ENCODE measurements around the gene TRIML2.
"Not testable (repeated sequence)": the region's sequence is repeated elsewhere in the genome, so short reads cannot be mapped to it uniquely, and the experiment has no call there.

TRIML2 gene

GRCh38 chr4:188107931-188108843 is 1.2 kb downstream of the TRIML2 start:
- in situ Hi-C loops (cut with HindIII; ENCODE audit: low sequenced_read_pairs) = no loop called here

DNA sequence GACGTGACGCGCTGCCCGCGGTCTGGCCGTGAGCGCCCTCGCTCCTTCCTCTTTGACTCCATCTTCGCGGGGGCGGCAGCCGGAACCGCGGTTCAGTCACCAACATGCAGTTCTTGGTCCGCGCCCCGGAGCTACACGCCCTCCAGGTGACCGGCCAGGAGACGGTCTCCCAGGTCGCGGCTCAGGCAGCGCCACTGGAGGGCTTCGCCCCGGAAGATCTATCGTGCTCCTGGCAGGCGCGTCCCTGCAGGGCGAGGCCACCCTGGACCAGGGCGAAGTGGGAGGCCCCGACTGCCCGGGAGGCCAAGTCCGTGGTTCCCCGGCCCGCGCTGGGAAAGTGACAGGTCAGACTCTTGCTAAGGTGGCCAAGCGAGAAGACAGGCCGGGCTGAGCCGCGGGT is 2.9 kb downstream of the TRIML2 start:
- in situ Hi-C loops (cut with HindIII; ENCODE audit: low sequenced_read_pairs) = no loop called here

DNA sequence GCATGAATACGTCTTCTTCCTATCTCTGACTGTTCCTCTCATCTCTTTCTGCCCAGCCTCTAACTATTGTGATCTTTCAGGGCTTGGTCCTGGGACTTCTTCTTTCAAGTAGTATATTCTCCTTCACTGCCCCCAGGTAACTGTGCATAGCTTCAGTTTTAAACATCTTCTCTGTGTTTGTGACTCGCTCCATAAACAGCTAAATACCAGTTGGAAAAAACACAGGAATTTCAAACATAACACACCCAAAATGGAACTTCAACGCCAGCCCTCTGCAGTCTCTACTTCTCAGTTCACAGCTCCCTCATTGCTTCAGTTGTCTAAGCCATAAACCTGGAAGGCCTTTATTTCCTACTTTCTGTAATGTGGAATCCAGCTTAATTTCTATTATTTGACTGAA is 16.6 kb downstream of the TRIML2 start:
- in situ Hi-C loops (cut with HindIII; ENCODE audit: low sequenced_read_pairs) = no loop called here

DNA sequence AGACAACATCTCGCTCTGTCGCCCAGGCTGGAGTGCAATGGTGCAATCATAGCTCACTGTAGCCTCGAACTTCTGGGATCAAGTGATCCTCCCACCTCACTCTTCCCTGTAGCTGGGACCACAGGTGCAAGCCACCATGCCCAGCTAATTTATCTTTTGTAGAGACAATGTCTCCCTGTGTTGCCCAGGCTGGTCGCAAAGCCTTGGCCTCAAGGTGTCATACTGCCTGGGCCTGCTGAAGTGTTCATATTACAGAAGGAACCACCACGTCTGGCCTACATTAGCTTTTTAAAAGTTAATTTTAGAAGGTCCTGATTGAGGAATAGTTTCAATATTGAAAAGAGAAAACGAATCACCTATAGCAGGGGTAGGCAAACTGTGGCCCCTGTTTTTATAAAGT is 22.5 kb downstream of the TRIML2 start:
- in situ Hi-C loops (cut with HindIII; ENCODE audit: low sequenced_read_pairs) = no loop called here

GRCh38 chr4:188082796-188083195 is 26.6 kb downstream of the TRIML2 start:
- in situ Hi-C loops (cut with HindIII; ENCODE audit: low sequenced_read_pairs) = no loop called here

DNA sequence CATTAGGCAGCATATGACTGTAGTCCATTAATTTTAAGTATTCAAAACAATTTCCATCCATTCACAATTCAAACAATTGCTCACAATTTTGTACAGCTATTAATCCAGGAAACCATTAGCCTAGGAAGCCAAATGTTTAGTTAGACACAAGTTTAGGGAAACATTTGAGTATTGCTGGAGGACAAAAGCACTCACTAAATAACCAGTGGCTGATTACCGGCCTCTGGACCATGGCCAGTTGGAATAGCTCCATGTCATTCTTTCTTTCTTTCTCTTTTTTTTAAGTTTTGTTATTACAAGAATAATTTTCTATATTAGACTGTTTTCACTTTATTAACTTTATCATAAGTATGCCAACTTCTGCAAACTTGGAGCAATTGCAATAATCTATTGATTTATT is 31.3 kb downstream of the TRIML2 start:
- in situ Hi-C loops (cut with HindIII; ENCODE audit: low sequenced_read_pairs) = no loop called here

- in situ Hi-C loops (cut with HindIII; ENCODE audit: low sequenced_read_pairs) = no loop called here
These were observed 33.2 kb downstream of the TRIML2 start for GRCh38 chr4:188076169-188076568.

GRCh38 chr4:188061083-188061482 is 48.3 kb downstream of the TRIML2 start:
- in situ Hi-C loops (cut with HindIII; ENCODE audit: low sequenced_read_pairs) = no loop called here

DNA sequence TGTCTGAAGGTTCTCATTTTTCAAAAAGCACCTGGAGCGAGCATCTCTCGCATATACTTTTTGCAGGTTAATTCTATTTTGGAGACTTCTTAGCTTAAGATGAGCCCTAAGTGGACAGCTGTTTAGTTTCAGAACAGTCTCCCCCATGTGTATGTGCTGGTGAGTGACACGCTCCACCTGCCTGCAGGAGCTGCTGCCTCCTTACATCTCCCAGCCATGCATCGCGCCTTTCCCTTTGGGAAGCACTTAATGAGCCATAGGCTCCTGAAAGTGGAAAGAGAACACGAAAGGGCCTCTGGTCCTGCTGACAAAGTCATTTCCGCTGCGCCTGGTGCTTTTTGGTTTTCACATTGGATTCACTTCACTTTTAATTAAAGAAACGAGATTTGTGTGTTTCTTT is 56.1 kb downstream of the TRIML2 start:
- in situ Hi-C loops (cut with HindIII; ENCODE audit: low sequenced_read_pairs) = no loop called here

GRCh38 chr4:188046657-188047056 is 62.7 kb downstream of the TRIML2 start:
- in situ Hi-C loops (cut with HindIII; ENCODE audit: low sequenced_read_pairs) = no loop called here

DNA sequence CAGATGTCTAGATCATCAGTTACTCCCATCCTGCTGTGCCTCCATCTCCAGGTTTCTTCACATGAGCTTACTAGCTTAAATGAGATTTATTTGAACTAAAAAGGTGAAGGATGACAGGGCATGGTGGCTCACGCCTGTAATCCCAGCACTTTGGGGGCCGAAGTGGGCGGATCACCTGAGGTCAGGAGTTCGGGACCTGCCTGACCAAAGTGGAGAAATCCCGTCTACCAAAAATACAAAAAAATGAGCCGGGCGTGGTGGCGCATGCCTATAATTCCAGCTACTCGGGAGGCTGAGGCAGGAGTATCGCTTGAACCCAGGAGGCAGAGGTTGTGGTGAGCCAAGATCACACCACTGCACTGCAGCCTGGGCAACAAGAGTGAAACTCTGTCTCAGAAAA is 63.9 kb downstream of the TRIML2 start:
- in situ Hi-C loops (cut with HindIII; ENCODE audit: low sequenced_read_pairs) = not testable (repeated sequence)

DNA sequence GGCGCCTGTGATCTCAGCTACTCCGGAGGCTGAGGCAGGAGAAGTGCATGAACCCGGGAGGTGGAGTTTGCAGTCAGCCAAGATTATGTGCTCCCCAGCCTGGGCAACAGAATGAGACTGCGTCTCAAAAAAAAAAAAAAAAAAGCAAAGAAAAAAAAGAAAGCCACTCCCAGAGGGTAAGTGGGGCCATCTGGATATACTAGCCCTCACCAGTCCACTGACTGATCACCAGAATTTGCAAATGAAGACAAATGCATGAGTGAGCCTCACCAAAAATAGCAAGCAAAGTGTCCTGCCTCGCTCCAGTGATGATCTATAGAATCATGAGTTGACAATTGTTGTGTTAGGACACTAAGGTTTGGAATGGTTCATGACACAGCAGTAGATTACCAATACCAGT is 66.2 kb downstream of the TRIML2 start:
- in situ Hi-C loops (cut with HindIII; ENCODE audit: low sequenced_read_pairs) = no loop called here

DNA sequence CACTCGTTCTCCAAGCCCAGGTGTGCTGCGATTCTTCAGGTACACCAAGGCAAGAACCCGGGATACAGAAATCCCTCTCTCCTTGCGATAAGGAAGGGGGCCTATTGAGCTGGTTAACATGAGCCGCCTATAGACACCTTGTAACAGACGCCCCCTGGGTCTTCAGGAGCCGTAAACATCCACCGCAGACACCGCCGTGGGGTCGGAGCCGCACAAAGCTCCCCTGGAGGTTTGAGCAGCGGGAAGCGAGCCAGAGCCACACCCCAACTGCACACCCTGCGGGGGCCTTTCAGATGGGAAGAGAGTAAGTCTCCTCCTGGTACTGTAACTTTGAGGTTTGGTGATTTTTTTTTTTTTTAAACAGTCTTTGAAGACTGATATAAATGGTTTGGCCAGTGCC is 67.2 kb downstream of the TRIML2 start:
- in situ Hi-C loops (cut with HindIII; ENCODE audit: low sequenced_read_pairs) = no loop called here

GRCh38 chr4:188041721-188042120 is 67.7 kb downstream of the TRIML2 start:
- in situ Hi-C loops (cut with HindIII; ENCODE audit: low sequenced_read_pairs) = no loop called here
